Measurements from ENCODE around the gene ST8SIA2. TPM values are rescaled to one million over a fixed set of nuclear protein-coding genes. Genes with fewer than 3 reads are reported as not detected.

Gene ST8SIA2
- not detected for total RNA-seq

- peak within 1 kb of the TSS in 1 of 2 donors; percentile 0 for H3K4me3 ChIP-seq
- H3K36me3 ChIP-seq = no peaks in the 10 kb centered on the region
- no peak for TF ChIP-seq CTCF (IDR thresholded peaks at IDR 0.05)
- DNase-seq (ENCODE audit: low spot score in 2 of 2) = no peak
- no peak within 1 kb of the TSS for H3K27ac ChIP-seq
- H3K9me3 ChIP-seq = no peaks in the 10 kb centered on the region
- intact Hi-C loops (cut with DNase I) = no loop called here
- H3K4me1 ChIP-seq = no peaks in the 10 kb centered on the region
- no peaks in the 10 kb centered on the region for H3K27me3 ChIP-seq
These were observed at the start of gene ST8SIA2 for GRCh38 chr15:92393071-92393979. ST8SIA2 (plus strand) TSS chr15:92393881; CDS start chr15:92394065, 184 bp downstream.

- H3K4me1 ChIP-seq = no peaks in the 10 kb centered on the region
- intact Hi-C loops (cut with DNase I) = no loop called here
- no peak for TF ChIP-seq CTCF (IDR thresholded peaks at IDR 0.05)
- no peaks in the 10 kb centered on the region for H3K27me3 ChIP-seq
- no peak overlapping the region for H3K4me3 ChIP-seq
- no peak overlapping the region for H3K27ac ChIP-seq
- H3K9me3 ChIP-seq = no peaks in the 10 kb centered on the region
- no peaks in the 10 kb centered on the region for H3K36me3 ChIP-seq
- no peak for DNase-seq (ENCODE audit: low spot score in 2 of 2)
These were observed 49.6 kb upstream of the ST8SIA2 start for GRCh38 chr15:92343924-92344643.

GRCh38 chr15:92346063-92346462, 47.6 kb upstream of the ST8SIA2 start:
- no peaks in the 10 kb centered on the region for H3K4me1 ChIP-seq
- intact Hi-C loops (cut with DNase I) = no loop called here
- no peaks in the 10 kb centered on the region for H3K36me3 ChIP-seq
- H3K27ac ChIP-seq = no peak overlapping the region
- no peak for DNase-seq (ENCODE audit: low spot score in 2 of 2)
- TF ChIP-seq CTCF (IDR thresholded peaks at IDR 0.05) = no peak
- no peak overlapping the region for H3K4me3 ChIP-seq
- H3K27me3 ChIP-seq = no peaks in the 10 kb centered on the region
- no peaks in the 10 kb centered on the region for H3K9me3 ChIP-seq

GRCh38 chr15:92355307-92355706, 38.4 kb upstream of the ST8SIA2 start:
- no peak overlapping the region for H3K27ac ChIP-seq
- intact Hi-C loops (cut with DNase I) = no loop called here
- no peak for TF ChIP-seq CTCF (IDR thresholded peaks at IDR 0.05)
- no peaks in the 10 kb centered on the region for H3K36me3 ChIP-seq
- H3K9me3 ChIP-seq = no peaks in the 10 kb centered on the region
- H3K27me3 ChIP-seq = no peaks in the 10 kb centered on the region
- no peak for DNase-seq (ENCODE audit: low spot score in 2 of 2)
- H3K4me1 ChIP-seq = no peaks in the 10 kb centered on the region
- H3K4me3 ChIP-seq = no peak overlapping the region

- intact Hi-C loops (cut with DNase I) = no loop called here
- H3K27ac ChIP-seq = no peak overlapping the region
- TF ChIP-seq CTCF (IDR thresholded peaks at IDR 0.05) = no peak
These were observed 32.2 kb upstream of the ST8SIA2 start for GRCh38 chr15:92361321-92362000.

More at GRCh38 chr15:92361321-92362000, 32.2 kb upstream of the ST8SIA2 start:
- no peak overlapping the region for H3K4me3 ChIP-seq
- no peak for DNase-seq (ENCODE audit: low spot score in 2 of 2)
- no peaks in the 10 kb centered on the region for H3K4me1 ChIP-seq
- no peaks in the 10 kb centered on the region for H3K9me3 ChIP-seq
- H3K27me3 ChIP-seq = no peaks in the 10 kb centered on the region
- no peaks in the 10 kb centered on the region for H3K36me3 ChIP-seq

Measured in ascending aorta (tissue), 2 donors.